Neural cell (in vitro differentiated cells): Measurements from ENCODE around the gene ITPRID1. TPM values are rescaled to one million over a fixed set of nuclear protein-coding genes. Genes with fewer than 3 reads are reported as not detected.

ENCODE experiments used
- H2AFZ ChIP-seq: fragments of 200-600, 300-800 bp; sonication (generic), shearing (Covaris generic); 2 replicates; pipeline ENCODE4 v1.6.0; 2014; ENCODE audit warnings: low read depth, mild to moderate bottlenecking, antibody characterized with exemption, low read length, moderate library complexity
- H3F3A ChIP-seq: fragments of 200-600 bp; shearing (Covaris generic); 2 replicates; pipeline ENCODE4 v1.6.1; 2016; ENCODE audit warnings: mild to moderate bottlenecking, moderate library complexity, mixed read lengths, antibody characterized with exemption, low read length; ENCODE audit not compliant: insufficient read depth, poor library complexity, severe bottlenecking
- H3K27ac ChIP-seq: fragments of 200-600, 300-800 bp; sonication (generic), shearing (Covaris generic); 2 replicates; pipeline ENCODE4 v1.5.1; 2014; ENCODE audit warnings: mild to moderate bottlenecking, low read length, moderate library complexity
- H3K27me3 ChIP-seq: fragments of 300-800, 200-600 bp; sonication (generic), shearing (Covaris generic); 2 replicates; pipeline ENCODE4 v1.6.0; 2014; ENCODE audit warnings: mild to moderate bottlenecking, low read depth, low read length, moderate library complexity; ENCODE audit not compliant: insufficient read depth
- H3K36me3 ChIP-seq: fragments of 300-800, 200-600 bp; sonication (generic), shearing (Covaris generic); 2 replicates; pipeline ENCODE4 v1.5.1; 2014; ENCODE audit warnings: mild to moderate bottlenecking, antibody characterized with exemption, low read length, moderate library complexity; ENCODE audit not compliant: insufficient read depth
- H3K4me2 ChIP-seq: fragments of 300-800, 200-600 bp; sonication (generic), shearing (Covaris generic); 2 replicates; pipeline ENCODE4 v1.6.0; 2014; ENCODE audit warnings: mild to moderate bottlenecking, low read length
- H3K4me3 ChIP-seq: fragments of 300-800, 200-600 bp; sonication (generic), shearing (Covaris generic); 2 replicates; pipeline ENCODE4 v1.5.1; 2014; ENCODE audit warnings: mild to moderate bottlenecking, low read length, moderate library complexity
- H3K79me2 ChIP-seq: fragments of 200-600 bp; shearing (Covaris generic); replicated peaks from 2 replicates; pipeline ENCODE4 v1.6.0; 2014; ENCODE audit warnings: mild to moderate bottlenecking, low read length, moderate library complexity; ENCODE audit not compliant: insufficient read depth
- H3K9ac ChIP-seq: fragments of 300-800, 200-600 bp; sonication (generic), shearing (Covaris generic); 2 replicates; pipeline ENCODE4 v1.6.1; 2016; ENCODE audit warnings: mild to moderate bottlenecking, low read length, mixed read lengths
- H3K9me2 ChIP-seq: fragments of 200-600 bp; shearing (Covaris generic); 2 replicates; pipeline ENCODE4 v1.6.1; 2016; ENCODE audit warnings: mild to moderate bottlenecking, low read length, mixed read lengths; ENCODE audit not compliant: insufficient read depth
- H3K9me3 ChIP-seq: fragments of 200-600, 300-800 bp; sonication (generic), shearing (Covaris generic); 2 replicates; pipeline ENCODE4 v1.6.1; 2016; ENCODE audit warnings: mild to moderate bottlenecking, mixed run types, low read length, moderate library complexity, mixed read lengths
- H4K20me1 ChIP-seq: fragments of 200-600 bp; shearing (Covaris generic); 2 replicates; pipeline ENCODE4 v1.6.1; 2016; ENCODE audit warnings: mild to moderate bottlenecking, mixed run types; ENCODE audit not compliant: insufficient read depth
- EP300 ChIP-seq: fragments of 450-650 bp; conservative IDR thresholded peaks from 2 replicates; pipeline ENCODE4 v1.6.1; 2014; ENCODE audit warnings: antibody characterized with exemption, mild to moderate bottlenecking, moderate library complexity; ENCODE audit not compliant: poor library complexity, severe bottlenecking
- EZH2 ChIP-seq: fragments of 200-600, 300-800 bp; shearing (Covaris generic), sonication (generic); IDR thresholded peaks from 2 replicates; pipeline ENCODE4 v1.6.1; 2014; ENCODE audit warnings: antibody characterized with exemption, low read length, borderline replicate concordance, mild to moderate bottlenecking; ENCODE audit not compliant: insufficient read depth, poor library complexity, severe bottlenecking
- MXI1 ChIP-seq: fragments of 450-650 bp; conservative IDR thresholded peaks from 2 replicates; pipeline ENCODE4 v1.6.1; 2014; ENCODE audit warnings: antibody characterized with exemption, mild to moderate bottlenecking; ENCODE audit not compliant: poor library complexity, severe bottlenecking
- POLR2AphosphoS5 ChIP-seq: IDR thresholded peaks from 2 replicates; pipeline ENCODE4 v1.6.1; 2012
- RAD21 ChIP-seq: fragments of 450-650 bp; conservative IDR thresholded peaks from 2 replicates; pipeline ENCODE4 v1.6.1; 2014; ENCODE audit warnings: antibody characterized with exemption, mild to moderate bottlenecking, moderate library complexity
- SMC3 ChIP-seq: fragments of 450-650 bp; conservative IDR thresholded peaks from 2 replicates; pipeline ENCODE4 v1.6.1; 2014; ENCODE audit warnings: antibody characterized with exemption, mild to moderate bottlenecking, moderate library complexity; ENCODE audit not compliant: poor library complexity
- TAF1 ChIP-seq: IDR thresholded peaks from 2 replicates; pipeline ENCODE4 v1.6.1; 2012; ENCODE audit warnings: low read depth
- polyA plus RNA-seq: library from polyadenylated mRNA; depleted of rRNA; stranded (reverse); fragments of >200 nt; gene quantifications from 2 replicates; pipeline ENCODE4 v1.2.3, GENCODE V29; 2014
- TF ChIP-seq, protein P1 (sequence below): IDR thresholded peaks from 2 replicates; pipeline ENCODE4 v1.6.1; 2012; ENCODE audit warnings: borderline replicate concordance
- TF ChIP-seq, protein P2 (sequence below): fragments of 450-650 bp; IDR thresholded peaks from 2 replicates; pipeline ENCODE4 v1.5.1; 2014; ENCODE audit warnings: antibody characterized with exemption, mild to moderate bottlenecking, moderate library complexity; ENCODE audit not compliant: poor library complexity, severe bottlenecking

ITPRID1 gene
- polyA plus RNA-seq, 1 donor from 2014 or later: not detected

DNA sequence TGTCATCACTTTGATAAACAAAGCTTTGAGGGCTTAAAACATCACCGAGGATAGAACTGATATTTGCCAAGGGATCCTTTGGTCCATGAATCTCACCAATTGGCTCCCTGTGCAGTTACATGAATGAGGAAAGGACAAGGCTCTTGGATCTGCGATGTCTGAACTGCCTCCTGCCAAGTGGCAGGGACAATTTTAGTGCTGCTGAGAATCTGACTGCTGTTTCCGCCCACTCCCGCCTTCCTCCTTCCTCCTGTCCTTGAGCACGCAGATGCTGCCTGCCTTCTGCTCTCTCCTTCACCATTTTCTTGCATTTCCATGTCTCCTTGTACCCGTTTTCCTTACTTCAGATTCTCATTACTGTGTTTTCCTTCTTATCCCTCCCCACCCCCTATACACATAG is 26.8 kb upstream of the ITPRID1 start:
- no peaks in the 10 kb centered on the region for H3K79me2 ChIP-seq
- H3K36me3 ChIP-seq: no peaks in the 10 kb centered on the region
- H3K9me2 ChIP-seq: no peaks in the 10 kb centered on the region
- H3K27ac ChIP-seq: no peak overlapping the region
- H4K20me1 ChIP-seq: no peaks in the 10 kb centered on the region
- no peak overlapping the region for H3K4me3 ChIP-seq
- no peak overlapping the region for H3K4me2 ChIP-seq
- no peak overlapping the region for H3K9ac ChIP-seq
- H3F3A ChIP-seq: no peaks in the 10 kb centered on the region
- H3K27me3 ChIP-seq: no peaks in the 10 kb centered on the region
- H3K9me3 ChIP-seq: no peaks in the 10 kb centered on the region
- no peak for TF ChIP-seq EP300
- TF ChIP-seq POLR2AphosphoS5: no peak
- TF ChIP-seq TAF1: no peak
- no peak for TF ChIP-seq SMC3
- TF ChIP-seq, protein P1, sequence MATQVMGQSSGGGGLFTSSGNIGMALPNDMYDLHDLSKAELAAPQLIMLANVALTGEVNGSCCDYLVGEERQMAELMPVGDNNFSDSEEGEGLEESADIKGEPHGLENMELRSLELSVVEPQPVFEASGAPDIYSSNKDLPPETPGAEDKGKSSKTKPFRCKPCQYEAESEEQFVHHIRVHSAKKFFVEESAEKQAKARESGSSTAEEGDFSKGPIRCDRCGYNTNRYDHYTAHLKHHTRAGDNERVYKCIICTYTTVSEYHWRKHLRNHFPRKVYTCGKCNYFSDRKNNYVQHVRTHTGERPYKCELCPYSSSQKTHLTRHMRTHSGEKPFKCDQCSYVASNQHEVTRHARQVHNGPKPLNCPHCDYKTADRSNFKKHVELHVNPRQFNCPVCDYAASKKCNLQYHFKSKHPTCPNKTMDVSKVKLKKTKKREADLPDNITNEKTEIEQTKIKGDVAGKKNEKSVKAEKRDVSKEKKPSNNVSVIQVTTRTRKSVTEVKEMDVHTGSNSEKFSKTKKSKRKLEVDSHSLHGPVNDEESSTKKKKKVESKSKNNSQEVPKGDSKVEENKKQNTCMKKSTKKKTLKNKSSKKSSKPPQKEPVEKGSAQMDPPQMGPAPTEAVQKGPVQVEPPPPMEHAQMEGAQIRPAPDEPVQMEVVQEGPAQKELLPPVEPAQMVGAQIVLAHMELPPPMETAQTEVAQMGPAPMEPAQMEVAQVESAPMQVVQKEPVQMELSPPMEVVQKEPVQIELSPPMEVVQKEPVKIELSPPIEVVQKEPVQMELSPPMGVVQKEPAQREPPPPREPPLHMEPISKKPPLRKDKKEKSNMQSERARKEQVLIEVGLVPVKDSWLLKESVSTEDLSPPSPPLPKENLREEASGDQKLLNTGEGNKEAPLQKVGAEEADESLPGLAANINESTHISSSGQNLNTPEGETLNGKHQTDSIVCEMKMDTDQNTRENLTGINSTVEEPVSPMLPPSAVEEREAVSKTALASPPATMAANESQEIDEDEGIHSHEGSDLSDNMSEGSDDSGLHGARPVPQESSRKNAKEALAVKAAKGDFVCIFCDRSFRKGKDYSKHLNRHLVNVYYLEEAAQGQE: no peak
- TF ChIP-seq RAD21: no peak
- TF ChIP-seq EZH2: no peak
- TF ChIP-seq MXI1: no peak
- TF ChIP-seq, protein P2, sequence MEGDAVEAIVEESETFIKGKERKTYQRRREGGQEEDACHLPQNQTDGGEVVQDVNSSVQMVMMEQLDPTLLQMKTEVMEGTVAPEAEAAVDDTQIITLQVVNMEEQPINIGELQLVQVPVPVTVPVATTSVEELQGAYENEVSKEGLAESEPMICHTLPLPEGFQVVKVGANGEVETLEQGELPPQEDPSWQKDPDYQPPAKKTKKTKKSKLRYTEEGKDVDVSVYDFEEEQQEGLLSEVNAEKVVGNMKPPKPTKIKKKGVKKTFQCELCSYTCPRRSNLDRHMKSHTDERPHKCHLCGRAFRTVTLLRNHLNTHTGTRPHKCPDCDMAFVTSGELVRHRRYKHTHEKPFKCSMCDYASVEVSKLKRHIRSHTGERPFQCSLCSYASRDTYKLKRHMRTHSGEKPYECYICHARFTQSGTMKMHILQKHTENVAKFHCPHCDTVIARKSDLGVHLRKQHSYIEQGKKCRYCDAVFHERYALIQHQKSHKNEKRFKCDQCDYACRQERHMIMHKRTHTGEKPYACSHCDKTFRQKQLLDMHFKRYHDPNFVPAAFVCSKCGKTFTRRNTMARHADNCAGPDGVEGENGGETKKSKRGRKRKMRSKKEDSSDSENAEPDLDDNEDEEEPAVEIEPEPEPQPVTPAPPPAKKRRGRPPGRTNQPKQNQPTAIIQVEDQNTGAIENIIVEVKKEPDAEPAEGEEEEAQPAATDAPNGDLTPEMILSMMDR: no peak
- H2AFZ ChIP-seq: no peak overlapping the region

DNA sequence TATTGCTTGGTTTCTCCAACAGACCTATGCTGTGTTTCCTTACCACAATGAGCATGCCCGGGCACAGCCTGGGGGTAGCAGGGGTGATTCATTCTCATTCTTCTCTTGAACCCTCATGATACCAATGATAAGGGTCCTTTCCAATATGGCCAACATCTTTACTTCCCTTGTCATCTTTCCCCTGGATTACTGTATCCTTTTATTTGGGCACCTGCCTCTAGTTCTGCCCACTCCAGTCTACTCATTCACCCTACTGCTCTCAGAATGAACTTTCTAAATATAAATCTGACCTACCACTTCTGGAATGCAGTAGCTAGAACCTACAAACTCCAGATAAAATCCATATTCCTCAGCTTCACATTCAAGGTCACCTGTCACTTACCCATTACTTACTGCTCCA is 26.4 kb upstream of the ITPRID1 start:
- no peak overlapping the region for H2AFZ ChIP-seq
- no peaks in the 10 kb centered on the region for H4K20me1 ChIP-seq
- TF ChIP-seq MXI1: no peak
- no peak for TF ChIP-seq POLR2AphosphoS5
- TF ChIP-seq EZH2: no peak
- no peak for TF ChIP-seq TAF1
- no peak for TF ChIP-seq RAD21
- TF ChIP-seq, protein P1: no peak
- no peak for TF ChIP-seq EP300
- TF ChIP-seq SMC3: no peak
- TF ChIP-seq, protein P2: no peak
- no peak overlapping the region for H3K4me3 ChIP-seq
- no peaks in the 10 kb centered on the region for H3K27me3 ChIP-seq
- no peaks in the 10 kb centered on the region for H3K36me3 ChIP-seq
- no peaks in the 10 kb centered on the region for H3K79me2 ChIP-seq
- no peak overlapping the region for H3K27ac ChIP-seq
- H3K9me2 ChIP-seq: no peaks in the 10 kb centered on the region
- H3F3A ChIP-seq: no peaks in the 10 kb centered on the region
- no peak overlapping the region for H3K9ac ChIP-seq
- H3K9me3 ChIP-seq: no peaks in the 10 kb centered on the region
- H3K4me2 ChIP-seq: no peak overlapping the region
